ENCODE measurements around the gene LIMK1. TPM values are rescaled to one million over a fixed set of nuclear protein-coding genes. Genes with fewer than 3 reads are reported as not detected.
"Not testable (repeated sequence)": the region's sequence is repeated elsewhere in the genome, so short reads cannot be mapped to it uniquely, and the experiment has no call there.

Gene LIMK1
- 23.0 and 29.4 TPM in 2 replicates for total RNA-seq

DNA sequence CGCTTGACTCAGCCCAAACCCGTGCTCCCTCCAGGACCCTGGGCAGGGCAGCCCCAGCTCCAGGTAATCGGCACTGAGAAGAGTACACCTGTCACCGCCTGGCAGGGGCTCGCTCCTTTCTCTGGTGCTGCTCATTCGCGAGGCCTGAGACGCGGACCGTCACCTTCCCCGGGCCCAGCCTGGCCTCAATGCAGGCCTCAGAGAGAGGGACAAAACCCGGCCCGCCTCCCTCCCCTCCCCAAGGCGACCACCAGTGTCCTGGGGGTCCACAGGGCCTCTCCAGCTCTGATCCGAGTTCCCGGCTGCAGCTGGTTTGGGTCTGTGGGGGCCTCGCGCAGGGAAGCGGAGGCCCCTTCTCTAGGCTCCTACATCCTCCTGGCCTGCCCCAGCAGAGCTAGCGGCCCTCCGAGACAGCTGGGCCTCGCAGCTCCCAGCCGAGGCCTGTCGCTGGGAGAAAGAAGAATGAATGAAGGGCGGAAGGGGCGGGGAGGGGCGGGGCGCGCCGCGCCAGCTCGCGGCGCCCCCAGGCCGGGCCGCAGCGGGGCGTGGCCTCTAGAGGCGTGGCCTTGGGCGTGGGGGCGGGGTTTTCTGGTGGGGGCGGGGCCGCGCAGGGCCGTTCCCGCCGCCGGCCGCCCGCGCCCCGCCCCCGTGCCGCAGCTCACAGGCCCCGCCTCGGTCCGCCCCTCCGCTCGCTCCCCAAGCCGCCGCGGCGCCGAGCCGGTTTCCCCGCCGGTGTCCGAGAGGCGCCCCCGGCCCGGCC is at the start of gene LIMK1:
LIMK1 (plus strand) TSS at position 688 of the 760 bp plus-strand sequence. CDS start 187 bp downstream, outside the sequence.
- DNase-seq (ENCODE audit: low read depth, low spot score) = peak; percentile 40

DNA sequence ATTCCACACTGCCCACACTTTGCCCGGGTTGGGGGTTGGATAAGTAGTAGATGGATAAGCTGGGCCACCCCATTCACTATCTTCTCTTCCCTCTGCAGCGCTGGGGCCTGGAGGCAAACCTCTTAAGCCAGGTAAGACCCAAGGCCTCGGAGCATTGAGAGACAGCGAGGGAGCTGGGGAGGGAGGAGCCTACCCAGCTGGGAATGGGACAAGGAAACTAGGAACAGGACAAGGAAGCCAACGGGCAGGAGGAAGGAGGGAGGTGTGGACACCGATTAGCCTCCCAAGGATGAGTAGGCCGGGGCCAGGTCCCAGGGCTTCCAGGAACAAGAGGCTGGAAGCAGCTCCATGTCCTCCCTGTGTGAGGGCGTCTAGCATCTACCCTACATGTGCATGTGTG is 46.0 kb upstream of the LIMK1 start:
- no peak for DNase-seq (ENCODE audit: low read depth, low spot score)

GRCh38 chr7:74038194-74038961 is 45.2 kb upstream of the LIMK1 start:
- DNase-seq (ENCODE audit: low read depth, low spot score) = no peak

- DNase-seq (ENCODE audit: low read depth, low spot score) = no peak
Observed at GRCh38 chr7:74039337-74039736, 44.3 kb upstream of the LIMK1 start.

GRCh38 chr7:74040101-74040790 is 43.4 kb upstream of the LIMK1 start:
- DNase-seq (ENCODE audit: low read depth, low spot score) = no peak

- no peak for DNase-seq (ENCODE audit: low read depth, low spot score)
Observed at GRCh38 chr7:74040791-74041520, 42.6 kb upstream of the LIMK1 start.

- no peak for DNase-seq (ENCODE audit: low read depth, low spot score)
Observed at GRCh38 chr7:74042746-74043522, 40.7 kb upstream of the LIMK1 start.

GRCh38 chr7:74043523-74043951 is 40.1 kb upstream of the LIMK1 start:
- no peak for DNase-seq (ENCODE audit: low read depth, low spot score)

DNA sequence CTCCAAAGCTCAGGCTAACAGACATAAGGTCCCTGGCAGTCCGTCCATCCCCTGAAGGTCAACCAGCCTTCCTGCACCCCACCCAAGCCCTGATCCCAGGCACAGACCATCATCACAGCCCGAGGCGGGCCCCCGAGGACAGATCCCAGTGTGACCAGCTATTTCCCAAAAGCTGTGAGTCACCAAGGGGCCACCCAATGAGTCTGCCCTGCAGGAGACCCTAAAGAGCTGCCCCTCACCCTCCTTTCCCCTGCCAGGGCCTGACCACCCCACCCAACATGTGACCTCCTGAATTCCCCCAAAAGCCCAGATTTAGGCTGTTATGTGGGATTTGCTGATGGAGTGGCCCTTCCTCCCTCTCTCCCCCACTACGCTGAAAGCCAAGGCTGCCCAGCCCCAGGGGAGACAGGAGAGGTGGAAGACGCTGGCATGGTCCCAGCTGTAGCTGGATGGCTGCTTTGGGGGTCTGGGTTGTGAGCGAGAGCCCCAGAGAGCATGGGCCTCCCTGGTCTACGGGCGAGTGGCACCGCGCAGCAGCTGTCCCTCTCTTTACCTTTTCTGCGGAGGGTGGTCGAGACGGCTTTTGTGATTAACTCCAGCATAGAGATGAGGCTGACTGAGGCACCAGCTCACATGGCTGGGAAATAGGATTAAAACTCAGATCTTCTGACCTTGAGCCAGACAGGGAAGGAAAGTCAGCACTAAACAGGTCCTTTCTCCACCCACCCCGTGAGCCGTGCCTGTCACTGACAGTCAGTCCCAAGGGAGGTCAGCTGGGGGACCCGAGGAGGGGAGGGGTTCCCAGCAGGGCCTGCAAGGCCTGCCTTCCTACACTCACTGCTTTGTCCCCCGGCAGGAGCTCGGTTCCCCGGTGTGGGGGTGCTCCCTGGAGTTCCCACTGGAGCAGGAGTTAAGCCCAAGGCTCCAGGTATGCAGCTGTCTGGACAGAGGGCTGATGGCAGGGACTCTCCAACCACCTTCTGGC is 38.9 kb upstream of the LIMK1 start:
- no peak for DNase-seq (ENCODE audit: low read depth, low spot score)

- DNase-seq (ENCODE audit: low read depth, low spot score) = not testable (repeated sequence)
Observed at GRCh38 chr7:74046581-74046980, 37.0 kb upstream of the LIMK1 start.

- DNase-seq (ENCODE audit: low read depth, low spot score) = no peak
Observed at GRCh38 chr7:74047804-74048380, 35.7 kb upstream of the LIMK1 start.

DNA sequence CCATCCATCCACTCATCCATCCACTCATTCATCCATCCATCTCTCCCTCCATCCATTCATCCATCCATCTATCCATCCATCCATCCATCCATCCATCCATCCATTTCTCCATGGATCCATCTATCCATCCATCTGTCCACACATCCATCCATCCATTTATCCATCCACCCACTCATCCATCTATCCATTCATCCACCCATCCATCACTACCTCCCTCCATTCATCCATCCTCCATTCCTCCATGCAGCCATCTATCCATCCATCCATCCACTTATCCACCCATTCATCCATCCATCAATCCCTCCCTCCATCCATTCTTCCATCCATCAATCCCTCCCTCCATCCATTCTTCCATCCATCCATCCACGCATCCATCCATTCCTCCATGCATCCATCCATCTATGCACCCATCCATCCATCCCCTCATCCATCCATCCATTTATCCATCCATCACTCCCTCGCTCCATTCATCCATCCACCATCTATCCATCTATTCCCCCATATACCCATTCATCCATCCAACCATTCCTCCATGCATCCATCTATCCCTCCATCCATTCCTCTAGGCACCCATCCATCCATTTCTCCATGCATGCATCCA is 34.5 kb upstream of the LIMK1 start:
- DNase-seq (ENCODE audit: low read depth, low spot score) = no peak

DNA sequence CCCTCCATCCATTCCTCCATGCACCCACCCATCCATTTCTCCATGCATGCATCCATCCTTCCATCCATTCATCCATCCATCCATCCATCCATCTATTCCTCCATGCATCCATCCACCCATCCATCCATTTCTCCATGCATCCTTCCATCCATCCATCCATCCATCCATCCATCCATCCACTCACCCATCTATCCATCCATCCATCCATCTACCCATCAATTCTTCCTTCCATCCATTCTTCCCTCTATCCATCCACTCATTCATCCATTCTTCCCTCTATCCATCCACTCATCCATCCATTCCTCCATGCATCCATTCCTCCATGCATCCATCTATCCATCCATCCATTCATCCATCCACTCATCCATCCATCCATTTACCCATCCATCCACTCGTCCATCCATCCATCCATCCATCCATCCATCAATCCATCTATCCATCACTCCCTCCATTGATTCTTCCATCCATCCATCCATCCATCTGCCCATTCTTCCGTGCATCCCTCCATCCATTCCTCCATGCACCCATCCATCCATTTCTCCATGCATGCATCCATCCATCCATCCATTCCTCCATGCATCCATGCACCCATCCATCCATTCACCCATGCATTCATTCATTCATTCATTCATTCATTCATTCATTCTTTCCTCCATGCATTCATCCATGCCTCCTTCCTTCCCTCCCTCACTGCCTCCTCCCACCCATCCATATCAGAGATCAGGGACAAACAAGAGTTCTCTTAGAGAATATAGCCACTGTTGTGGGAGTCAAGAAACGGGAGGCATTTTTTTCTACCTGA is 33.4 kb upstream of the LIMK1 start:
- no peak for DNase-seq (ENCODE audit: low read depth, low spot score)

DNA sequence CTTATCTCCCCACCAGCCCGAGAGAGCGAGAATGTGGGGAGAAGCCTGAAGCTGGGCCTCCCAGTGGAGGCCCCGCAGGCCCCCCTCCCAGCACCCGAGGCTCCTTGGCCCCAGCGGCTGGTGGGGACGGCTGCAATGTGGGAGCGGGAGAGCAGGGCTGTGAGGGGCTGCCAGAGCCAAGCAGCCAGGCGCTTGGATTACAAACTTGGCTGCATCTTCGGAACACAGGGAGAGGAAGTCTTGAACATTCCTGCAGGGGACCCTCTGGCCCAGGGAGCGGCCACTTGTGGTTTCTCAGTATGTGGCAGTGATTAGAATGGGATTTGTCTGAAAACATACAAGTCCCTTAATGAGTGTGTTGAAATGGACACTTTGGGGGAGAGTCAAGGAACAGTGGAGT is 32.4 kb upstream of the LIMK1 start:
- DNase-seq (ENCODE audit: low read depth, low spot score) = no peak

DNA sequence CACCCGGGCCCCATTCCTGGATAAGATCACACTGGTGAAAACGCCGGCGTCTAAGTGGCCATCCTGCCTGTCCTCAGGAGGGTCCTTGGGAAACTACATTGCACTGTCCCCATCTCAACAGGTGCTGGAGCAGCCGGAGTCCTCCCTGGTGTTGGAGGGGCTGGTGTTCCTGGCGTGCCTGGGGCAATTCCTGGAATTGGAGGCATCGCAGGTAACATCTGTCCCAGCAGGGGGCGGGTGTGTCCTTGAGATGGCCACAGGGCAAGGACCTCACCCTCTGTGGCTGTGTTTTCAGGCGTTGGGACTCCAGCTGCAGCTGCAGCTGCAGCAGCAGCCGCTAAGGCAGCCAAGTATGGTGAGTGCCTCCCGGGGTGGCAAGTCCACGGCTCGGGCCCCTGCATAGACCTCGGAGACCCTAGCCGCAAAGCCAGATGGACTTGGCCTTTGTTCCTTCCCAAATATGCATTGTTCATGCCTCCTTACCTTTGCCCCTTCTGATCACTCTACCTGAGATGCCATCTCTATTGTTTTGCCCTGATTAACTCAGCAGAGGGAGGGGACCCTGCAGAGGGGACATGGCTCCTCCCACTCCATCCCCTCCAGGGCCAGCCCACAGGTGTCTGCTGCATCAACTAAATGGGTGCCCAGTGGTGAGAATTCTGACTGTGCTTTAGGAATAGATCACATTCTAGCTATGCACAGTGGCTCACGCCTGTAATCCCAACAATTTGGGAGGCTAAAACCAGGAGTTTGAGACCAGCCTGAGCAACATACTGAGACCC is 31.8 kb upstream of the LIMK1 start:
- DNase-seq (ENCODE audit: low read depth, low spot score) = no peak

- DNase-seq (ENCODE audit: low read depth, low spot score) = no peak
Observed at GRCh38 chr7:74052628-74053027, 31.0 kb upstream of the LIMK1 start.

GRCh38 chr7:74053589-74054186 is 29.9 kb upstream of the LIMK1 start:
- no peak for DNase-seq (ENCODE audit: low read depth, low spot score)
